H54 (cell line): ENCODE data around the gene HTRA2.
"Not testable (repeated sequence)": the region's sequence is repeated elsewhere in the genome, so short reads cannot be mapped to it uniquely, and the experiment has no call there.

ENCODE experiments used
- DNase-seq: peaks from one replicate; pipeline ENCODE4 v3.0.0; 2011; ENCODE audit warnings: low spot score, mixed read lengths; ENCODE audit not compliant: insufficient read length
- FAIRE-seq: peaks from 3 replicates; lab custom pipeline; 2011; peaks lifted over from hg19 to GRCh38; lab: Jason Lieb, UNC
- POLR2A ChIP-seq: IDR thresholded peaks from 2 replicates; pipeline ENCODE4 v1.6.1; 2011; ENCODE audit warnings: low read depth, mild to moderate bottlenecking, low read length

HTRA2 gene

GRCh38 chr2:74529357-74530238 is at the start of gene HTRA2, which contains the start of gene AUP1:
TSS of gene HTRA2 (plus strand) at chr2:74529933. CDS start at chr2:74530007, 74 bp downstream.
TSS of gene AUP1 (minus strand) at chr2:74529706. CDS start at chr2:74529629, 77 bp downstream.
- DNase-seq (peak; percentile 99), FAIRE-seq (no peak)
- TF ChIP-seq POLR2A = peak; percentile 58

GRCh38 chr2:74481431-74481830 is 48.3 kb upstream of the HTRA2 start:
- no peak for DNase-seq
- FAIRE-seq = no peak

GRCh38 chr2:74481961-74482800 is 47.6 kb upstream of the HTRA2 start:
- FAIRE-seq = no peak
- no peak for DNase-seq
- TF ChIP-seq POLR2A = no peak

More at GRCh38 chr2:74481431-74481830, 48.3 kb upstream of the HTRA2 start:
- TF ChIP-seq POLR2A = no peak

- TF ChIP-seq POLR2A = peak; percentile 30; the same call in 1 of the 2 replicates
- FAIRE-seq (no peak), DNase-seq (peak; percentile 91)
Measured at GRCh38 chr2:74482801-74483674, 46.7 kb upstream of the HTRA2 start, which contains the start of the genes CCDC142 and TTC31. TSS of gene CCDC142 (minus strand) at chr2:74482998. CDS start at chr2:74482837, 161 bp downstream. TSS of gene TTC31 (plus strand) at chr2:74483081. CDS start at chr2:74483096, 15 bp downstream.

GRCh38 chr2:74483675-74484164 is 46.0 kb upstream of the HTRA2 start:
- FAIRE-seq, DNase-seq: not testable (repeated sequence)

GRCh38 chr2:74486141-74486540 is 43.6 kb upstream of the HTRA2 start:
- TF ChIP-seq POLR2A = no peak
- DNase-seq (no peak), FAIRE-seq (no peak)

- no peak for FAIRE-seq
- no peak for TF ChIP-seq POLR2A
- no peak for DNase-seq
Measured at GRCh38 chr2:74488643-74489481, 40.9 kb upstream of the HTRA2 start.

GRCh38 chr2:74489906-74490305 is 39.8 kb upstream of the HTRA2 start:
- TF ChIP-seq POLR2A = no peak
- DNase-seq = no peak
- no peak for FAIRE-seq

- no peak for DNase-seq
- no peak for TF ChIP-seq POLR2A
- FAIRE-seq = no peak
Measured at GRCh38 chr2:74491648-74492544, 37.8 kb upstream of the HTRA2 start.

- FAIRE-seq = no peak
- TF ChIP-seq POLR2A = no peak
- DNase-seq = no peak
Measured at GRCh38 chr2:74493546-74493945, 36.2 kb upstream of the HTRA2 start.

GRCh38 chr2:74495440-74495839 is 34.3 kb upstream of the HTRA2 start:
- FAIRE-seq (no peak), DNase-seq (no peak)
- no peak for TF ChIP-seq POLR2A
